RWPE2 (cell line): ENCODE measurements around the gene SLC17A7.

Experiments used
- ATAC-seq: fragments of 200-7000 bp; cut with Tn5 transposase; 3 replicates; pipeline ENCODE4 v1.9.1; 2021; ENCODE audit warnings: low read depth
- DNase-seq: peaks from one replicate; pipeline ENCODE4 v3.0.0-alpha.2; 2020; ENCODE audit warnings: low spot score
- H3K27ac ChIP-seq: fragments of 450-650 bp; 2 replicates; pipeline ENCODE4 v1.5.1; 2017; ENCODE audit warnings: mild to moderate bottlenecking; ENCODE audit not compliant: poor library complexity, severe bottlenecking
- H3K27me3 ChIP-seq: fragments of 250-450 bp; sonication (Bioruptor Pico); 2 replicates; pipeline ENCODE4 v1.5.1; 2021; ENCODE audit warnings: mild to moderate bottlenecking, moderate library complexity; ENCODE audit not compliant: insufficient read depth, poor library complexity, severe bottlenecking
- H3K36me3 ChIP-seq: fragments of 250-450 bp; sonication (Bioruptor Pico); 2 replicates; pipeline ENCODE4 v1.5.1; 2020; ENCODE audit warnings: low read depth, mild to moderate bottlenecking, moderate library complexity
- H3K4me1 ChIP-seq: fragments of 250-450 bp; sonication (Bioruptor Pico); 2 replicates; pipeline ENCODE4 v1.5.1; 2021; ENCODE audit warnings: mild to moderate bottlenecking, moderate library complexity; ENCODE audit not compliant: insufficient read depth, poor library complexity, severe bottlenecking
- H3K4me3 ChIP-seq: fragments of 250-450 bp; sonication (Bioruptor Pico); 2 replicates; pipeline ENCODE4 v1.5.1; 2021; ENCODE audit warnings: mild to moderate bottlenecking, moderate library complexity; ENCODE audit not compliant: severe bottlenecking
- H3K9me3 ChIP-seq: fragments of 250-450 bp; sonication (Bioruptor Pico); 2 replicates; pipeline ENCODE4 v1.5.1; 2021; ENCODE audit warnings: mild to moderate bottlenecking, moderate library complexity; ENCODE audit not compliant: severe bottlenecking
- TF ChIP-seq, protein P1 (sequence below): fragments of 450-650 bp; IDR thresholded peaks from one replicate; pipeline ENCODE4 v1.5.1; 2017; ENCODE audit warnings: mild to moderate bottlenecking, moderate library complexity; ENCODE audit not compliant: poor library complexity, severe bottlenecking

Gene SLC17A7

DNA sequence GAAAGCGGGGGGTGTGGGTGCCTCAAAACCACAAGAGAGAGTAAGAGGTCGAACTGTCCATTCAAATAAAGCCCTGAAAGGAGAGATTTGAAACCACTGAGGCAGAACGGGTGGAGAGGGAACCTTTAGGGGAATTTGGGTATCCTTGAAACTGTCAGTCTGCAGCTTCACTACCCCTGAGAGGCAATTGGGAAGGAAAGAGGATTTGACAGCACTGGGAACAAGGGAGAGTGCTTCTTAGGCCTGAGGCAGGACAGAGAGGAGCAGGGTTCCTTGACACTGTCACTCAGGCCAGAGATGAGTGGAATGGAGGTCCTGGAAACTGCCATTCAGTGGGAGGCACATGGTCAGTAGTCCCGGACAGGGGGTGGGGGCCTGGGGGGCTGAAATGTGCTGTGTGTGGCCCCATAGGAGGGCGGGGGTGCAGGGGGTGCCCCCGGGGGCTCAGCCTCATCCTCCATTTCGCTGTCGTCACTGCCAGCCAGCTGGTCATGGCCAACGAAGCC, 11.1 kb downstream of the SLC17A7 start:
- Histone ChIP-seq H3K4me3 (no peak overlapping the region), H3K4me1 (no peaks in the 10 kb centered on the region), H3K36me3 (no peaks in the 10 kb centered on the region), H3K27me3 (peaks cover 89% of the 10 kb centered on the region), H3K9me3 (no peaks in the 10 kb centered on the region), H3K27ac (no peak overlapping the region)
- DNase-seq: no peak
- no peak for ATAC-seq
- TF ChIP-seq, protein P1, sequence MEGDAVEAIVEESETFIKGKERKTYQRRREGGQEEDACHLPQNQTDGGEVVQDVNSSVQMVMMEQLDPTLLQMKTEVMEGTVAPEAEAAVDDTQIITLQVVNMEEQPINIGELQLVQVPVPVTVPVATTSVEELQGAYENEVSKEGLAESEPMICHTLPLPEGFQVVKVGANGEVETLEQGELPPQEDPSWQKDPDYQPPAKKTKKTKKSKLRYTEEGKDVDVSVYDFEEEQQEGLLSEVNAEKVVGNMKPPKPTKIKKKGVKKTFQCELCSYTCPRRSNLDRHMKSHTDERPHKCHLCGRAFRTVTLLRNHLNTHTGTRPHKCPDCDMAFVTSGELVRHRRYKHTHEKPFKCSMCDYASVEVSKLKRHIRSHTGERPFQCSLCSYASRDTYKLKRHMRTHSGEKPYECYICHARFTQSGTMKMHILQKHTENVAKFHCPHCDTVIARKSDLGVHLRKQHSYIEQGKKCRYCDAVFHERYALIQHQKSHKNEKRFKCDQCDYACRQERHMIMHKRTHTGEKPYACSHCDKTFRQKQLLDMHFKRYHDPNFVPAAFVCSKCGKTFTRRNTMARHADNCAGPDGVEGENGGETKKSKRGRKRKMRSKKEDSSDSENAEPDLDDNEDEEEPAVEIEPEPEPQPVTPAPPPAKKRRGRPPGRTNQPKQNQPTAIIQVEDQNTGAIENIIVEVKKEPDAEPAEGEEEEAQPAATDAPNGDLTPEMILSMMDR: no peak

GRCh38 chr19:49428547-49429451, 12.5 kb downstream of the SLC17A7 start:
- ATAC-seq: no peak
- Histone ChIP-seq H3K4me1 (no peaks in the 10 kb centered on the region), H3K27ac (no peak overlapping the region)

DNA sequence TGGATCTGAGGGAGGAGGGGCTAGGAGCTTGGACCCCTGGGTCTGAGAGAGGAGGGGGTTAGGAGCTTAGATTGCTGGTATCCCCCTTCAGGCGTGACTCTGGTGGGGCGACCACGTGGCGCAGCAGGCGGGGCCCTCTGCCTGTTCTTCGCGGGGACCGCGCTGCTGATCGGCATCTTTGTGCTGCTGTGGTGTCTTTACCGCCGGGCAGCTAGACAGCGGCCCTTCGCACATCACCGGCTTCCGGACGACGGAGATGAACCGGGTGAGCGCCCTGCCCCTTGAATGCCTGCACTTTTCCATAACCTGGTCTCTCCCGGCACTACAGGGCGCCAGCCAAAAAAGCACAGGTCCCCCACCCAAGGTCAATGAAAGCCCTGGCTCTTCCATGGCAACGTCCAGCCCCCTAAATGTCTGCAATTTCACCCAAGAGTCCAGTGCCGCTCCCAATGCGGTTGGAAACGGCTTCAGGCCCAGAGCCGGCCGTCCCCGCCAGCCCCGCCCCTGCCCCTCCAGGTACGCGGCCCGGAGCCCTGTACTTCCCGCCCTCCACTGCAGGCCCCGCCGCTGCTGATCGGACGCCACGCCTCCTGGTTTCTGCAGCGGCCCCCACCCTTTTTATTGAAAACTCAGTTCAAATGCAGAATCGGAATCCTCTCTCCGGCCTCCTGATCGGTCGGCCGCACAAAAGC, 13.3 kb downstream of the SLC17A7 start:
- Histone ChIP-seq H3K27me3 (peaks cover 93% of the 10 kb centered on the region), H3K4me1 (no peaks in the 10 kb centered on the region), H3K9me3 (no peaks in the 10 kb centered on the region), H3K4me3 (peak overlapping the region; percentile 14), H3K36me3 (no peaks in the 10 kb centered on the region), H3K27ac (no peak overlapping the region)
- ATAC-seq (peak; percentile 69), DNase-seq (no peak)
- TF ChIP-seq, protein P1: no peak

More at GRCh38 chr19:49428547-49429451, 12.5 kb downstream of the SLC17A7 start:
- TF ChIP-seq, protein P1: no peak
- Histone ChIP-seq H3K9me3 (no peaks in the 10 kb centered on the region), H3K27me3 (peaks cover 93% of the 10 kb centered on the region), H3K36me3 (no peaks in the 10 kb centered on the region), H3K4me3 (no peak overlapping the region)
- no peak for DNase-seq

GRCh38 chr19:49427339-49427738, 14.0 kb downstream of the SLC17A7 start:
- Histone ChIP-seq H3K27ac (no peak overlapping the region), H3K27me3 (peaks cover 93% of the 10 kb centered on the region), H3K4me1 (no peaks in the 10 kb centered on the region), H3K9me3 (no peaks in the 10 kb centered on the region), H3K36me3 (no peaks in the 10 kb centered on the region), H3K4me3 (no peak overlapping the region)
- DNase-seq: no peak
- TF ChIP-seq, protein P1: no peak
- ATAC-seq: no peak
